Measurements from ENCODE around the gene PDE8B.
"Not testable (repeated sequence)": the region's sequence is repeated elsewhere in the genome, so short reads cannot be mapped to it uniquely, and the experiment has no call there.

PDE8B gene

DNA sequence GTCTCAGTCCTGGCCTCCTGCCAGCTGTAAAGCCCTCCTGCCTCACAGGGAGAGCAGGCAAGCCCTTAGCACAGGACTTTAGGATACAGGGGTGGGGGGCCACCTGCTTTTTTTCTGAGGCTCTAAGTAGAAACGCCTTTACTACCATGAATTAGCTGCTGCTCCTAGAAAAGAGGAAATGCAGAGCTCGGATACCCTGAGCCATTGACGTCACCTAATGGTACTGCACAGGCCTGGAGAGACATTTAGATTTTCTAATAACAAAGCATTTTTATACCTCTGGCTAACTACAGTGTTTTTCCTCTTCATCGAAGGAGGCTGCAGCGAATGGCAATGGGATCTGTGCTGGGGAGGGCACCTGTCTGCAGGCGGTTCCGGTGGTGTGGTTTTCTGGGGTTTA, 144.6 kb downstream of the PDE8B start:
- no peak for DNase-seq (ENCODE audit: low read depth in 2 of 2, low spot score in 1 of 2)

GRCh38 chr5:77355751-77356150, 145.3 kb downstream of the PDE8B start:
- DNase-seq (ENCODE audit: low read depth in 2 of 2, low spot score in 1 of 2), result no peak

- no peak for DNase-seq (ENCODE audit: low read depth in 2 of 2, low spot score in 1 of 2)
These were observed 146.3 kb downstream of the PDE8B start for GRCh38 chr5:77356740-77357139.

DNA sequence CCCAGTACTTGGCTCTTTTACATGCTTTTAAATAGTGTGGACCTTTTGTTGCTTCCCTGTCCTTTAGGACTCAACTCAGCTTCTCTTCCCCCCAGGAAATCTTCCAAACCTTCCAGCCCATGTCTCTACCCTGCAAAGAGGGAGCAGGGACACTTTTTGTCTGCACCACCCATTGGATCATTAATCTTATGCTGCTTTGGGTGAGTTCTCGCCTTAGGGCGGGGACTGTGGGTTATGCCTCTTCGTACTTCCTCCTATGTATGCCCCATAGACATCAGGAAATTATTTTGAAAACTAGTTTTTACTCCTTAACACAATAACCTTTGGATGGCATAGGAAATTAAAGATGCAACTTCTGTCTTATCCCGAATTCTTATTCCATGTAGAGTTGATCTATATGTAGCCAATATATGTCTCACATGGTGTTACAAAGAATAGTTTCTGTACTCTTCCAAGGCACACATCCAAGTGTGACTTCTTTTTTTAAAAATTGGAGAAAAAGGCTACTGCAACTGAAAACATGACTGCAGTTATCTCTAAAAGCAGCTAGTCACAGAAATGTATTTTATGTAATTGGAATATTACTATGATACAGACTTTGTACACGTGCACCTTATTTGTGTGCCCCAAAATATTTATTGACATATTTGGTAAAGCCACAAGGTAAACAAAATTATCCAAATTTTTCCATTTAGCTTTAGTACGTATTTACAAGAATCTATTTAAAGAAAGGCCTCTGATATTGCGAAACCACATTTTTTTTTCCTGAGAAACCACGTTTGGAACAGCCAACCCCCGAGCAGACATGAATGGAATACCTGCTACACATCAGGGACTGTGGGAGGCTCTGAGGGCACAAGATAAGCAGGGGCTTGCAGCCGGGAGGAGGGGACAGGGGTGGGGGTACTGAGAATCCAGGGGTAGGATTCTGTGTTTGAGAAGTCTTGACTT, 148.1 kb downstream of the PDE8B start:
- DNase-seq (ENCODE audit: low read depth in 2 of 2, low spot score in 1 of 2), result no peak

- DNase-seq (ENCODE audit: low read depth in 2 of 2, low spot score in 1 of 2), result no peak
These were observed 148.8 kb downstream of the PDE8B start for GRCh38 chr5:77359231-77359630.

DNA sequence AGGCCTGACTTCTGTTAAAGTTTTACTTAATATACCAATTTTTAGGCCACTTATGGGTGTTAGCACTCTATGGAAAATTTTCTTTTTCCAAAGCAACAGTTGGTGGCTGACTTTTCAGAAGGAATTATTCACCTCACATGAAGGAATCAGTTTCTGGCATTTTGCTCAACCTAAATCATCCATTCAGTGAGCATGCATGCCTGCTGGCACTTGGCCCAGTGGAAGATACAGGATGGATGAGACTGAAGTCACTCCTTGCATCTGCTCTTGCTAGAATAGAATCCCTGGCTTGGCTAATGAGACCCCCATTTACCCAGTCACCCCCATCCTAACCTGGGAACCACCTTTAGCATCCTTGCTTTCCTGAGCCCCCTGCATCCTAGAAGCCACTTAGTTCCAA, 149.9 kb downstream of the PDE8B start:
- DNase-seq (ENCODE audit: low read depth in 2 of 2, low spot score in 1 of 2), result no peak

DNA sequence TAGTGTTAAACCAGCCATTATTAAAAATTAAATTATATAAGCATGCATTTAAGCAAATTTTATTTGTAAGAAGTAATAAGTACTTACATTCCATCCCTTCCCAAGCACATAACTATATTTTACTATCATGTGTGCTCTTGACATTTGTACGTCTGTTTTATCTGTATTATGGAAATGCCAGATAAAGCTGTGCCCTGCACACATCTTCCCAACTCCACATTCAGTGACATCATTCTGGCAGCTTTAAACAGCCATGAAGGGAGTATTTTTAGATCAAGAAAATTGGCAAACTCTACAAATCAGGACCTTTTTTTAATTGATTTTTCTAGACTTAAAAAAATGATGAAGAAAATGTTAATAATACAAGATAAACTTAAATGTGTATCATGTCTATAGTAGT, 150.5 kb downstream of the PDE8B start:
- no peak for DNase-seq (ENCODE audit: low read depth in 2 of 2, low spot score in 1 of 2)

DNA sequence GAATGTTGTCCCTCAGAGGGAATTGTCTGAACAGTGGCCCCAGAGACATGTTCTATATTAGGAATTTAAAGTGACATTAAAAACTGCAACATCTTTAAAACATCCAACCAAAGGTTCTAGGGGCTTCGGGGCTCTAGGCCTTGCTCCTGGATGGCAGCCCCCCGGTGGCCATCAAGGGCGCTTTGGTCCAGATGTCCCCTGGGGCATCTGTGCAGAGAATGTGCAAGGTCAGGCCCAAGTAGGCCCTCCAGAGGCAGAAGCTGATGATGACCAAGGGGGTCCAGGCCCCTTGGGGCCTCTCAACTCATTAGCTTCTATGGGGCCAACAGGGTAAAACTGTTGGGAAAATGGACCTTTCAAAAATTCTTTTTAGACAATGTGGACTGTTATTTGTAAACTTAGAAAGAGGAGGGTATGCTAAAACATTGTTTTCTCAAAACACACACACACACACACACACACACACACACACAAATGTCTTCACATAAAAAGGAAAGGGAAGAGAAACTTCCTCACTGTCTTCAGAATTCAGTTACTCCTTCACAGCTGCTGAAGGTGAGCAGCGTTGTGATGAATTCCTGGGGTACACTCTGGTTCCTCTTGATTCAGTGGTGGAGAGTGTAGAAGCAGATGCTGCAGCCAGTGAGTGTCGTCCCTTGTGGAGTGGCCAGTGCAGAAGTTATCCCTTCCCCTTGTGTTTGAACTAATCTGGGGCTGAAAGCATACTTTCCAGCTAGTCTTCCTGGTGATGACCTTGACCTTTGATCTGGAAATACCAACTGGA, 156.4 kb downstream of the PDE8B start:
- no peak for DNase-seq (ENCODE audit: low read depth in 2 of 2, low spot score in 1 of 2)

GRCh38 chr5:77367741-77368140, 157.3 kb downstream of the PDE8B start:
- no peak for DNase-seq (ENCODE audit: low read depth in 2 of 2, low spot score in 1 of 2)

DNA sequence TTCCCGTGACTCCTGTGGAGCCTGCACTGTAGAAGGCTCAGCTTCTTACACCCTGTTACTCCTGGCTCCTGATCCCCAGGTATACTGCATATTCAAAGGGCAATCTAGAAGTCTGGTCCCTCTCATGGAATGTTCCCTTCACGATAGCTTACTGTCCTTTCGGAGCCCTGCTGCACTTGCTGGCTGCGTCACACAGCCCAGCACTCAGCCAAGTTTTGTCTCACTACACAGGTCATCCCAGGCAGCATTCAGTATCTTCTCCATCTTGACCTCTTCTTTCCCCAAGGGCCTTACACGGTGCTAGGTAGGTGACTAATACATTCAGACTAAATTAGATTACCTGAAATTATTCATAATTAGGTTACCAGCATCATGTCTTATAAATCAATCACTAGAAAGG, 157.9 kb downstream of the PDE8B start:
- no peak for DNase-seq (ENCODE audit: low read depth in 2 of 2, low spot score in 1 of 2)

GRCh38 chr5:77369566-77369965, 159.1 kb downstream of the PDE8B start:
- DNase-seq (ENCODE audit: low read depth in 2 of 2, low spot score in 1 of 2), result no peak

DNA sequence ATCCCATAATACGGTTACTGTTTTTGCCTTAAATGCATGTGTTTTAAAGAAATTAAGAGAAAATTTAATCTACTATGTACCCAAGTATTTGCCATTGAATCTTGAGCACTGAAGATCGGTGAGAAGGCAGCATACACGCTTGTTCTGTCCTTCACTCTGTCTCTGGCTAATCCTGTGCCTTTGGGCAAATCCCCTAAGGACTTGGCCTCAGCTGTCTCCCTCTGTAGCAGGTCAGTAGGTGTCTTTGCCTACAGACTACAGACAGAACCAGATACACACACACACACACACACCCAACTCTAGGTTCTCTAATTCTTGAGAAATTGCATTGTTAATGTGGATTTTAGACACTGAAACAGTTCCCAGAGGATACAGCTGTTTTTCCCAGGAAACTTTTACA, 164.2 kb downstream of the PDE8B start:
- DNase-seq (ENCODE audit: low read depth in 2 of 2, low spot score in 1 of 2), result no peak

DNA sequence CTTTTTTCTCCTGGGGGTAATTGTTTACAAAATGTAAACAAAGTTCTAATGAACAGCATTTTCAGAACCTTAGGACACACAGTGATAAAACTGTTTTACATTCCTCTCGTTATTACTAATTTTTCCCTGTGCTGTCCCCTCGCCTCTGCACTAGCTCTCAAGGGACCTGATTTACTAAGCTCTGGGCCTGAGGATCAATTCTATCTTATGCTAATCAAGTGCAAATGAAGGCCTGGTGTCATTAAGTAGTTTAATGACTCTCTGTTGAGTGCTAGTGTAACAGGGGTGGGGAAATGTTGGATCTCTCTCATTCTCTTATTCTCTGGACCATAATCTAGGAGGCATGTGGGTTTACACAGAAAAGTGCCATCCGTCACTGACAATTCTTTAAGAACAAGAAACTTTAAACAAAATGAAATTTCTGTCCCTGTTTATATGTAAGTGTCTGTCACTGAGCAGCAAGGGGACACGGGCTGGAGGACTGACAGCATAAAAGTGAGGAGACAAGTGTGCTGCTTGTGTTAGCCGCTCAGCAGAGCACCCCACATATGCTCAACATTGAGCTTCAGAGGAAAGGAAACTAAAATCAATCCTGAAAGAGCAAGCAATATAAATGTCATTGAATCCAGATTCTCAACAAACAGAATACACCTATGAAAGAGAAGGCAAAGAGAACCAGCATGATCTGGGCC, 166.3 kb downstream of the PDE8B start:
- DNase-seq (ENCODE audit: low read depth in 2 of 2, low spot score in 1 of 2), result no peak

- no peak for DNase-seq (ENCODE audit: low read depth in 2 of 2, low spot score in 1 of 2)
These were observed 169.1 kb downstream of the PDE8B start for GRCh38 chr5:77379558-77380061.

GRCh38 chr5:77380636-77381035, 170.2 kb downstream of the PDE8B start:
- DNase-seq (ENCODE audit: low read depth in 2 of 2, low spot score in 1 of 2), result no peak

GRCh38 chr5:77383336-77383735, 172.9 kb downstream of the PDE8B start:
- not testable (repeated sequence) for DNase-seq (ENCODE audit: low read depth in 2 of 2, low spot score in 1 of 2)

DNA sequence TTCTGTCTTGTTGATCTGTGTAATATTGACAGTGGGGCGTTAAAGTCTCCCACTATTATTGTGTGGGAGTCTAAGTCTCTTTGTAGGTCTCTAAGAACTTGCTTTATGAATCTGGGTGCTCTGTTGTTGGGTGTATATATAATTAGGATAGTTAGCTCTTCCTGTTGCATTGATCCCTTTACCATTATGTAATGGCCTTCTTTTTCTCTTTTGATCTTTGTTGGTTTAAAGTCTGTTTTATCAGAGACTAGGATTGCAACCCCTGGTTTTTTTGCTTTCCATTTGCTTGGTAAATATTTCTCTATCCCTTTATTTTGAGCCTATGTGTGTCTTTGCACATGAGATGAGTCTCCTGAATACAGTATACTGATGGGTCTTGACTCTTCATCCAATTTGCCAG, 175.9 kb downstream of the PDE8B start:
- not testable (repeated sequence) for DNase-seq (ENCODE audit: low read depth in 2 of 2, low spot score in 1 of 2)

GRCh38 chr5:77389746-77390145, 179.3 kb downstream of the PDE8B start:
- no peak for DNase-seq (ENCODE audit: low read depth in 2 of 2, low spot score in 1 of 2)

GRCh38 chr5:77390221-77390620, 179.7 kb downstream of the PDE8B start:
- no peak for DNase-seq (ENCODE audit: low read depth in 2 of 2, low spot score in 1 of 2)

DNA sequence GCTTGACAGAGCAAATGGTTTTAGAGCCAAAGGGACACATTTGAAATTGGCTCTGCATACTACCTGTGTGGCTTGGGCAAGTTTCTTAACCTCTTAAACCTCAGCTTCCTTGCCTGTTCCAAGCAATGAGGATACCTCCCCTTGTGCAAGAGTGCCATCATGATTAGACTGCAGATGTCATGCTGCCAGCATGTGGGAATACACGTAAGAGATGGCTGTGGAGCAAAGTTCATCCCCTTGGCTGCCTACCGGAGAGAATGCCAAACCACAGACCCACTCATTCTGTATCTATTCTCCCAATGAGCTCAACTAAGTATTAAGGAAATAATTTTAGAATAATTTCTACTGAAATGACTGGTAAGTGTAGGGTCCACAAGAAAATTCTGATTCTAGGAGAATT, 180.3 kb downstream of the PDE8B start:
- no peak for DNase-seq (ENCODE audit: low read depth in 2 of 2, low spot score in 1 of 2)

GRCh38 chr5:77391240-77391765, 180.8 kb downstream of the PDE8B start:
- DNase-seq (ENCODE audit: low read depth in 2 of 2, low spot score in 1 of 2), result no peak

Data from stimulated activated CD8-positive, alpha-beta memory T cell treated with anti-CD3 and anti-CD28 coated beads, Interleukin-4, amount 100 ng/mL, for 4 hours (primary cell).